MCF 10A (cell line): ENCODE measurements around the gene HOTAIR. TPM values are rescaled to one million over a fixed set of nuclear protein-coding genes. Genes with fewer than 3 reads are reported as not detected.

ENCODE experiments used
- BruUV-seq: library from RNA; stranded (reverse); fragments of 400-500 nt; replicated peaks from 2 replicates; lab custom pipeline; 2021; lab: Mats Ljungman, UMichigan
- CTCF ChIA-PET: fragments of 300-600 bp; sonication (Branson Sonifier 250); formaldehyde crosslinking; extraction: SDS; loops from one replicate; lab custom pipeline; 2021; ENCODE audit warnings: antibody characterized with exemption, inconsistent platforms; lab: Yijun Ruan, JAX
- POLR2A ChIA-PET: fragments of 300-600, 350-650 bp; sonication (Branson Sonifier 250); formaldehyde crosslinking; extraction: SDS; loops from one replicate; lab custom pipeline; 2020; ENCODE audit warnings: antibody characterized with exemption, inconsistent platforms; lab: Yijun Ruan, JAX
- DNase-seq: peaks from one replicate; pipeline ENCODE4 v3.0.0-alpha.2; 2018; ENCODE audit not compliant: unreplicated experiment
- H3K27ac Mint-ChIP-seq: one replicate; pipeline ENCODE4 v1.8.0; 2022; ENCODE audit warnings: mild to moderate bottlenecking, low read depth, mixed read lengths; ENCODE audit not compliant: unreplicated experiment
- H3K27me3 Mint-ChIP-seq: one replicate; pipeline ENCODE4 v1.8.0; 2022; ENCODE audit warnings: mixed read lengths; ENCODE audit not compliant: insufficient read depth, unreplicated experiment
- H3K36me3 Mint-ChIP-seq: one replicate; pipeline ENCODE4 v1.8.0; 2022; ENCODE audit warnings: mild to moderate bottlenecking, moderate library complexity, mixed read lengths; ENCODE audit not compliant: insufficient read depth, unreplicated experiment
- H3K4me1 Mint-ChIP-seq: one replicate; pipeline ENCODE4 v1.8.0; 2022; ENCODE audit warnings: mixed read lengths; ENCODE audit not compliant: insufficient read depth, unreplicated experiment
- H3K4me3 Mint-ChIP-seq: one replicate; pipeline ENCODE4 v1.8.0; 2022; ENCODE audit warnings: mild to moderate bottlenecking, moderate library complexity, mixed read lengths; ENCODE audit not compliant: unreplicated experiment
- H3K9me3 Mint-ChIP-seq: one replicate; pipeline ENCODE4 v1.8.0; 2022; ENCODE audit warnings: mixed read lengths; ENCODE audit not compliant: unreplicated experiment
- intact Hi-C: fragments of 100-400 bp; cut with micrococcal nuclease; formaldehyde crosslinking; loops from 2 replicates; pipeline ENCODE4 v1.14.1; 2022
- total RNA-seq: library from RNA; stranded (reverse); gene quantifications from 2 replicates; pipeline ENCODE4 v1.2.3, GENCODE V29; 2022
- TF ChIP-seq, protein P1 (sequence below): fragments of 200-600 bp; IDR thresholded peaks from one replicate; pipeline ENCODE4 v1.8.0; 2022; ENCODE audit warnings: antibody characterized with exemption, mild to moderate bottlenecking; ENCODE audit not compliant: unreplicated experiment

HOTAIR gene
- total RNA-seq, 1 experiment from 2014 or later: 2.0 TPM

DNA sequence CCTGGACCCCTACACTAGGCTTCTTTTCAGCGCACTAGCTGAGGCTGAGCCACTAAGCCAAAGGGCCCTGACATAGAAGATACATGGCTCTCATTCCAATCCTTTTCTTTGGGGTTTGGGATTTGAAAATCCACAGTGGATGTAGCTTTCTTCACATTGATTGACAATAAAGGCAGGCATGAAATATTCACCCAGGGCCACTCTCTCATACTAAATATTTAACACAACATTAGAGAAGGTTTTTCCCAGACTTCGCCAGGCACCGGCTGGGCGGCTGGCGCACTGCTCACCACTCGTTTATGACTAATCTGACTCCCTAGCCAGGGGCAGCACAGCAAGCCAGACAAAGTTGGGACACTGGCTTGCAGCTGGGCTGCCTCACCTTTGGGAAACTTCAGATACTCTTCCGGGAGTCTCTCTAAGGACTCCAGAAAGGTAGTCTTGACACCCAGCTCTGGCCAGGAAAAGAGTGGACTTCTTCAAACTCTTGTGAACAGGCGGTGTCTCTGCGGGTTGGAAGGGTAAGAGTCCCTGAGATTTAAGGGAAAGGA lies 2.5 kb downstream of the HOTAIR start:
- TF ChIP-seq, protein P1, sequence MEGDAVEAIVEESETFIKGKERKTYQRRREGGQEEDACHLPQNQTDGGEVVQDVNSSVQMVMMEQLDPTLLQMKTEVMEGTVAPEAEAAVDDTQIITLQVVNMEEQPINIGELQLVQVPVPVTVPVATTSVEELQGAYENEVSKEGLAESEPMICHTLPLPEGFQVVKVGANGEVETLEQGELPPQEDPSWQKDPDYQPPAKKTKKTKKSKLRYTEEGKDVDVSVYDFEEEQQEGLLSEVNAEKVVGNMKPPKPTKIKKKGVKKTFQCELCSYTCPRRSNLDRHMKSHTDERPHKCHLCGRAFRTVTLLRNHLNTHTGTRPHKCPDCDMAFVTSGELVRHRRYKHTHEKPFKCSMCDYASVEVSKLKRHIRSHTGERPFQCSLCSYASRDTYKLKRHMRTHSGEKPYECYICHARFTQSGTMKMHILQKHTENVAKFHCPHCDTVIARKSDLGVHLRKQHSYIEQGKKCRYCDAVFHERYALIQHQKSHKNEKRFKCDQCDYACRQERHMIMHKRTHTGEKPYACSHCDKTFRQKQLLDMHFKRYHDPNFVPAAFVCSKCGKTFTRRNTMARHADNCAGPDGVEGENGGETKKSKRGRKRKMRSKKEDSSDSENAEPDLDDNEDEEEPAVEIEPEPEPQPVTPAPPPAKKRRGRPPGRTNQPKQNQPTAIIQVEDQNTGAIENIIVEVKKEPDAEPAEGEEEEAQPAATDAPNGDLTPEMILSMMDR: no peak
- peak overlapping the region; percentile 88 for H3K4me3 Mint-ChIP-seq
- BruUV-seq: no TSS peak
- intact Hi-C loops: loop anchor here (2.0 kb wide), 1 partner anchor 33 kb away; the partner anchor contains the start of gene HOXC13
- H3K4me1 Mint-ChIP-seq: peaks cover 19% of the 10 kb centered on the region
- H3K9me3 Mint-ChIP-seq: no peaks in the 10 kb centered on the region
- H3K27me3 Mint-ChIP-seq: no peaks in the 10 kb centered on the region
- H3K36me3 Mint-ChIP-seq: no peaks in the 10 kb centered on the region
- ChIA-PET CTCF (interaction anchor here (0.6 to 2.1 kb wide), 7 partner anchors 9 to 500 kb away, joined by 3 to 6 read pairs (median 4); no protein-coding TSS in a partner anchor), POLR2A (interaction anchor here (0.9 to 5.1 kb wide), 8 partner anchors 10 to 102 kb away, joined by 3 to 59 read pairs (median 3); partner anchors contain the start of genes HOXC13 and HOXC9)
- peak; percentile 83 for DNase-seq
- H3K27ac Mint-ChIP-seq: peak overlapping the region; percentile 83

DNA sequence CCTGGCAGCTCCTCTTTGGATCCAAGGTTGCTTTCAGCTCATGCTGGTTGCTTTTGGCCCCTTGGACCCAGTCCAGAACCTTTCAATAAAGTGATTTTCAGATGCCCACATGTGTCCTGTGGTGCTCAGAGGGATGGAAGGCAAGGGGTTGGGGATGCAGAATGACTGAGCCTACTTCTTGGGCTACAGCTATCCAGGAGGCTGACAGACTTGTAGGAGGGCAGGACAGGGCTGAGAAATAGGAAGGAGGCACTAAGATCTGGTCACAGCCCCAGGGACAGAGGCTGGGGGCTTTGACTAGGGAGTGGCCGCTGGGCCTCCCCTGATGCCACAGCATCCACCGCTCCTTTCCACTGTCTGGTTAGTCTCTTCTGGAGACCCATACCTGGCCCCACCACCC lies 3.1 kb downstream of the HOTAIR start:
- H3K27ac Mint-ChIP-seq: peak overlapping the region; percentile 83
- H3K4me3 Mint-ChIP-seq: peak overlapping the region; percentile 88
- intact Hi-C loops: loop anchor here (2.0 kb wide), 1 partner anchor 33 kb away; the partner anchor contains the start of gene HOXC13
- no peaks in the 10 kb centered on the region for H3K36me3 Mint-ChIP-seq
- POLR2A ChIA-PET: interaction anchor here (0.9 to 5.1 kb wide), 6 partner anchors 10 to 32 kb away, joined by 3 to 59 read pairs (median 3); partner anchors contain the start of genes HOXC13 and HOXC9
- TF ChIP-seq, protein P1: no peak
- no peaks in the 10 kb centered on the region for H3K27me3 Mint-ChIP-seq
- no peaks in the 10 kb centered on the region for H3K9me3 Mint-ChIP-seq
- DNase-seq: no peak
- CTCF ChIA-PET: interaction anchor here (0.6 to 2.1 kb wide), 6 partner anchors 8 to 280 kb away, joined by 3 to 6 read pairs (median 4); no protein-coding TSS in a partner anchor
- H3K4me1 Mint-ChIP-seq: peaks cover 19% of the 10 kb centered on the region
- BruUV-seq: no TSS peak

DNA sequence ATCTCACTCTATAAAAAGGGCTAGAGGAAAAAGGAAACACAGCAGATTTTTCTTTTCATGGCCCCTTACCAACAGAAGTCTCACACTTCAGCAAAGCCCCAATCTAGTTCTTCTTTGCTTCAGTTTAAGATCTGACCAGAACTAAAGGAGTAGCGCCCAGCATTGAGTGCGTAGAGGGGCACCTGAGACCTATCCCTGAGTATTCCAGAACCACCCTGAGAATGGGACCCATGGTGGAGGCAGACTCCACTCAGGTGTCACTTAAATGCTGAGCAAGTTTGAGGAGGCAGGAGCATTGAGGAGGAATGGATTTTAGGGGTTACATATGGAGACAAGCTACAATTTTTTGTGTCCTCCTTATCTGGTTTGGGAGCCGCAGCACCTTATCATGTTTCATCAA lies 3.6 kb downstream of the HOTAIR start:
- TF ChIP-seq, protein P1: no peak
- no TSS peak for BruUV-seq
- POLR2A ChIA-PET: interaction anchor here (1.4 to 5.1 kb wide), 3 partner anchors 9 to 31 kb away, joined by 3 to 59 read pairs (median 6); partner anchors contain the start of gene HOXC13
- Mint-ChIP-seq H3K27ac (no peak overlapping the region), H3K9me3 (no peaks in the 10 kb centered on the region), H3K36me3 (no peaks in the 10 kb centered on the region), H3K27me3 (no peaks in the 10 kb centered on the region), H3K4me3 (no peak overlapping the region), H3K4me1 (peaks cover 19% of the 10 kb centered on the region)
- intact Hi-C loops: no loop called here
- no peak for DNase-seq
- CTCF ChIA-PET: interaction anchor here (0.6 to 2.1 kb wide), 4 partner anchors 17 to 280 kb away, joined by 3 to 6 read pairs (median 4); no protein-coding TSS in a partner anchor

DNA sequence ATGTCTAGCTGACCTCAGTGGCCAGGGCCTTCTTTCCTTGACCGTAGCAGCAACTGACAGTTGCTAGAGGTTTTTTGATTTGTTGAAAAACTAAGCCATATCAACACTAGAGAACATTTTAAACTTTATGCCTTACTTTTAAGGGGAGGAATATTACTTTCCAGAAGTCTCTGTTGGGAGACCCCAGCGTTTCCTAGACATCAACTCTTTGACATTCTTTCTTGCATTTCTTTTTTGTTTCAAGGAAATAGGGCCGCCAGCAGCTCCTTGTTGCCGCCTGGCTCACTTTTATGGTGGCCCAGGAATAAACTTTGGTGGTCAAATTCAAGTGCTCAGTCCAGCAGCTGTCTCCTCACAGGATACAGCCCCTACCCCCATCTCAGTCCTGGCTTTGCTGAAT lies 4.3 kb downstream of the HOTAIR start:
- no peaks in the 10 kb centered on the region for H3K9me3 Mint-ChIP-seq
- no peak overlapping the region for H3K27ac Mint-ChIP-seq

More for the DNA sequence above, 4.3 kb downstream of the HOTAIR start:
- no TSS peak for BruUV-seq
- Mint-ChIP-seq H3K4me3 (no peak overlapping the region), H3K36me3 (no peaks in the 10 kb centered on the region), H3K4me1 (peaks cover 19% of the 10 kb centered on the region), H3K27me3 (no peaks in the 10 kb centered on the region)
- TF ChIP-seq, protein P1: no peak
- intact Hi-C loops: no loop called here
- DNase-seq: no peak
- ChIA-PET POLR2A (interaction anchor here (0.7 to 5.1 kb wide), 2 partner anchors 19 to 31 kb away, joined by 3 to 59 read pairs; partner anchors contain the start of gene HOXC13), CTCF (interaction anchor here (0.5 to 1.2 kb wide), 2 partner anchors 138 to 237 kb away, joined by 3 read pairs; no protein-coding TSS in a partner anchor)
